ENCODE data around the gene P4HA2.

- TF ChIP-seq CTCF (IDR thresholded peaks at IDR 0.05) (no peak), POLR2A (IDR thresholded peaks at IDR 0.05) (no peak)
Measured at GRCh38 chr5:132183723-132184122, 43.9 kb downstream of the P4HA2 start.

All from stomach (tissue), 4 donors.